ENCODE measurements around the gene EEPD1. TPM values are rescaled to one million over a fixed set of nuclear protein-coding genes. Genes with fewer than 3 reads are reported as not detected.

The EEPD1 gene
- 57.9 to 69.9 TPM (median 58.4 TPM) in 5 replicates for total RNA-seq (2022; extraction: Qiagen RNA extraction)

GRCh38 chr7:36152756-36153570 lies at the start of gene EEPD1:
Gene EEPD1, plus strand, starts transcription at chr7:36153254. Its CDS starts 1,071 bp downstream, at chr7:36154325.

Other genes starting within 250 kb of the EEPD1 start
- gene ANLN, start 236.6 kb downstream of the EEPD1 start, total RNA-seq (2022; extraction: Qiagen RNA extraction): 63.5 to 82.6 TPM (median 79.9 TPM) in 5 replicates

Data from A549 treated with dexamethasone at 1 μM for 4 hours (cell line).